Neural progenitor cell (in vitro differentiated cells): ENCODE data around the gene C19orf12. TPM values are rescaled to one million over a fixed set of nuclear protein-coding genes. Genes with fewer than 3 reads are reported as not detected.
"Not testable (repeated sequence)": the region's sequence is repeated elsewhere in the genome, so short reads cannot be mapped to it uniquely, and the experiment has no call there.

Experiments used
- DNase-seq: peaks from one replicate; pipeline ENCODE4 v3.0.0-alpha.2; 2016; ENCODE audit warnings: low spot score
- H2AFZ ChIP-seq: fragments of 200-600 bp; sonication (generic); replicated peaks from 2 replicates; pipeline ENCODE4 v1.6.1; 2016; ENCODE audit warnings: antibody characterized with exemption
- H3F3A ChIP-seq: fragments of 200-600 bp; sonication (generic); 2 replicates; pipeline ENCODE4 v1.6.1; 2016; ENCODE audit warnings: antibody characterized with exemption, low read depth
- H3K27ac ChIP-seq: fragments of 200-600 bp; sonication (generic); 2 replicates; pipeline ENCODE4 v1.5.1; 2016; ENCODE audit warnings: mild to moderate bottlenecking
- H3K27me3 ChIP-seq: fragments of 200-600 bp; sonication (generic); 2 replicates; pipeline ENCODE4 v1.6.1; 2016; ENCODE audit warnings: mild to moderate bottlenecking, moderate library complexity
- H3K36me3 ChIP-seq: fragments of 200-600 bp; sonication (generic); 2 replicates; pipeline ENCODE4 v1.5.1; 2016
- H3K4me1 ChIP-seq: fragments of 200-600 bp; sonication (generic); 2 replicates; pipeline ENCODE4 v1.6.1; 2016; ENCODE audit warnings: mixed run types
- H3K4me2 ChIP-seq: fragments of 200-600 bp; sonication (generic); 2 replicates; pipeline ENCODE4 v1.6.1; 2016
- H3K4me3 ChIP-seq: fragments of 200-600 bp; sonication (generic); 2 replicates; pipeline ENCODE4 v1.5.1; 2016
- H3K79me2 ChIP-seq: fragments of 200-600 bp; sonication (generic); 2 replicates; pipeline ENCODE4 v1.6.1; 2016; ENCODE audit warnings: low read depth
- H3K9ac ChIP-seq: fragments of 200-600 bp; sonication (generic); 2 replicates; pipeline ENCODE4 v1.6.1; 2016
- H3K9me3 ChIP-seq: fragments of 200-600 bp; sonication (generic); 2 replicates; pipeline ENCODE4 v1.5.1; 2016; ENCODE audit warnings: low read depth
- H4K20me1 ChIP-seq: fragments of 200-600 bp; sonication (generic); 2 replicates; pipeline ENCODE4 v1.6.1; 2016; ENCODE audit warnings: low read depth
- H3K27ac Mint-ChIP-seq: 3 replicates; pipeline ENCODE4 v1.8.0; 2021; ENCODE audit warnings: mixed read lengths
- H3K27me3 Mint-ChIP-seq: 2 replicates; pipeline ENCODE4 v1.8.0; 2022; ENCODE audit warnings: low read depth, mild to moderate bottlenecking, inconsistent platforms, moderate library complexity, mixed read lengths; ENCODE audit not compliant: insufficient read depth
- H3K36me3 Mint-ChIP-seq: 3 replicates; pipeline ENCODE4 v1.8.0; 2021; ENCODE audit warnings: mixed read lengths
- H3K4me1 Mint-ChIP-seq: 3 replicates; pipeline ENCODE4 v1.8.0; 2021; ENCODE audit warnings: mixed read lengths
- H3K4me3 Mint-ChIP-seq: 3 replicates; pipeline ENCODE4 v1.8.0; 2021; ENCODE audit warnings: mild to moderate bottlenecking, moderate library complexity, mixed read lengths
- H3K9me3 Mint-ChIP-seq: 3 replicates; pipeline ENCODE4 v1.8.0; 2020; ENCODE audit warnings: mixed read lengths
- EZH2 ChIP-seq: fragments of 200-600 bp; sonication (generic); IDR thresholded peaks from 2 replicates; pipeline ENCODE4 v1.6.1; 2017; ENCODE audit warnings: antibody characterized with exemption, mild to moderate bottlenecking, moderate library complexity
- EZH2phosphoT487 ChIP-seq: fragments of 200-600 bp; sonication (generic); IDR thresholded peaks from 2 replicates; pipeline ENCODE4 v1.6.1; 2017; ENCODE audit warnings: antibody characterized with exemption
- total RNA-seq: library from RNA; depleted of rRNA; stranded (reverse); fragments of >200 nt; gene quantifications from 2 replicates; pipeline ENCODE4 v1.2.3, GENCODE V29; 2015; ENCODE audit warnings: low replicate concordance
- TF ChIP-seq, protein P1 (sequence below): fragments of 200-600 bp; sonication (generic); IDR thresholded peaks from 2 replicates; pipeline ENCODE4 v1.5.1; 2017; ENCODE audit warnings: antibody characterized with exemption, mild to moderate bottlenecking

Gene C19orf12
- total RNA-seq, 1 donor from 2014 or later = 28.2 TPM

- Mint-ChIP-seq H3K36me3 (peaks cover 7% of the 10 kb centered on the region), H3K27me3 (peaks cover 13% of the 10 kb centered on the region), H3K27ac (peak overlapping the region; percentile 1), H3K4me1 (peaks cover 20% of the 10 kb centered on the region), H3K9me3 (no peaks in the 10 kb centered on the region), H3K4me3 (no peak overlapping the region)
- H3K36me3 ChIP-seq = no peaks in the 10 kb centered on the region
- H3K79me2 ChIP-seq = no peaks in the 10 kb centered on the region
- H3K27me3 ChIP-seq = peaks cover 10% of the 10 kb centered on the region
- H4K20me1 ChIP-seq = peaks cover 1% of the 10 kb centered on the region
- H3F3A ChIP-seq = peaks cover 5% of the 10 kb centered on the region
- no peaks in the 10 kb centered on the region for H3K9me3 ChIP-seq
- H2AFZ ChIP-seq = no peak overlapping the region
- TF ChIP-seq EZH2phosphoT487 (no peak), EZH2 (no peak)
- TF ChIP-seq, protein P1, sequence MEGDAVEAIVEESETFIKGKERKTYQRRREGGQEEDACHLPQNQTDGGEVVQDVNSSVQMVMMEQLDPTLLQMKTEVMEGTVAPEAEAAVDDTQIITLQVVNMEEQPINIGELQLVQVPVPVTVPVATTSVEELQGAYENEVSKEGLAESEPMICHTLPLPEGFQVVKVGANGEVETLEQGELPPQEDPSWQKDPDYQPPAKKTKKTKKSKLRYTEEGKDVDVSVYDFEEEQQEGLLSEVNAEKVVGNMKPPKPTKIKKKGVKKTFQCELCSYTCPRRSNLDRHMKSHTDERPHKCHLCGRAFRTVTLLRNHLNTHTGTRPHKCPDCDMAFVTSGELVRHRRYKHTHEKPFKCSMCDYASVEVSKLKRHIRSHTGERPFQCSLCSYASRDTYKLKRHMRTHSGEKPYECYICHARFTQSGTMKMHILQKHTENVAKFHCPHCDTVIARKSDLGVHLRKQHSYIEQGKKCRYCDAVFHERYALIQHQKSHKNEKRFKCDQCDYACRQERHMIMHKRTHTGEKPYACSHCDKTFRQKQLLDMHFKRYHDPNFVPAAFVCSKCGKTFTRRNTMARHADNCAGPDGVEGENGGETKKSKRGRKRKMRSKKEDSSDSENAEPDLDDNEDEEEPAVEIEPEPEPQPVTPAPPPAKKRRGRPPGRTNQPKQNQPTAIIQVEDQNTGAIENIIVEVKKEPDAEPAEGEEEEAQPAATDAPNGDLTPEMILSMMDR = no peak
- no peak for DNase-seq
- H3K4me3 ChIP-seq = no peak overlapping the region
- peaks cover 3% of the 10 kb centered on the region for H3K4me1 ChIP-seq
- H3K9ac ChIP-seq = no peak overlapping the region
- H3K27ac ChIP-seq = no peak overlapping the region
- H3K4me2 ChIP-seq = no peak overlapping the region
These were observed 42.6 kb downstream of the C19orf12 start for GRCh38 chr19:29672319-29672932.

DNA sequence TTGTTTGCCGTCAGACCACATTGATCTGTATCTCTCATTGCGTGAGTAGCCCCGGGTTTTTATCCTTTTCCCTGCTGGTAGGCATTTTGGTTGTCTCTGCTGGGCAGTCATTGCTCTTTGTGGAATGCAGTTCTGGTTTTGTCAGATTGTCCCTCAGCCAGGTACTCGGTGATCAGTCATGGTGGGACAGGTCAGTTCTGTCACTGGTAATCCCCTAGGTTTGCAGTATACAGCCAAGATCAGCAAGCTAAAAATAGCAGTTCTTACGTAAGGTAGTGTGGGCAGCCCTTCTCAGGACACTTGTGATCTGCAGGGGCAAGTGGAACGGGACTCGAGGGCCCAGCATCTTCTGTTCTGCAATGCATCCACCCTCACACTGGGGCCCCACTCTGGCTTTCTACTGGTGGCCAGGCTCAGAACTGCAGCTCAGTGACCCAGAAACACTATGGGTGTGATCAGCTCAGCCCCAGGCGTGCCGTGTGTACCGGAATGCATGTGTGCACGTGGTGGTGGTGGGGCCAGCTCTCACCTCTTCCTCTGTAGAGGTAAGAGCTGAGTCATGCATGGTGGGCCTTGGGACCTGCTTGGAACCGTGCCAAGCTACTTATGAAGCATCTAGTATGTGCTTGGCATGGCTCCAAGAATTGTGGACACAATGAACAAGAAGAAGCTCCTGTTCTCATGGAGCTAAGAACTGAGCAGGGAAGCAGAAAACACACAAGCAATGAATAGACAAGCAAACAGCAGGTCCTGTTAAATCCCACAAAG is 43.5 kb downstream of the C19orf12 start:
- Histone ChIP-seq H3F3A (peaks cover 14% of the 10 kb centered on the region), H3K27ac (no peak overlapping the region), H3K9ac (no peak overlapping the region), H3K4me2 (no peak overlapping the region), H3K9me3 (no peaks in the 10 kb centered on the region), H3K4me3 (no peak overlapping the region), H3K36me3 (no peaks in the 10 kb centered on the region), H2AFZ (no peak overlapping the region), H4K20me1 (peaks cover 8% of the 10 kb centered on the region), H3K79me2 (no peaks in the 10 kb centered on the region), H3K27me3 (peaks cover 19% of the 10 kb centered on the region), H3K4me1 (peaks cover 9% of the 10 kb centered on the region)
- peaks cover 13% of the 10 kb centered on the region for H3K27me3 Mint-ChIP-seq
- H3K36me3 Mint-ChIP-seq = peaks cover 7% of the 10 kb centered on the region
- H3K9me3 Mint-ChIP-seq = no peaks in the 10 kb centered on the region
- H3K4me1 Mint-ChIP-seq = peaks cover 27% of the 10 kb centered on the region
- H3K27ac Mint-ChIP-seq = peak overlapping the region; percentile 11
- no peak overlapping the region for H3K4me3 Mint-ChIP-seq
- TF ChIP-seq, protein P1 = no peak
- TF ChIP-seq EZH2 (no peak), EZH2phosphoT487 (no peak)
- no peak for DNase-seq

- not testable (repeated sequence) for H3K9me3 ChIP-seq, H3K4me3 ChIP-seq, H3K9ac ChIP-seq, H3K4me2 ChIP-seq, H3K27ac Mint-ChIP-seq, H3K79me2 ChIP-seq, H2AFZ ChIP-seq, DNase-seq, H3K36me3 ChIP-seq, H3K9me3 Mint-ChIP-seq, H3K27ac ChIP-seq, H3K36me3 Mint-ChIP-seq, H3K4me3 Mint-ChIP-seq
- H3K27me3 ChIP-seq = peaks cover 24% of the 10 kb centered on the region
- peaks cover 19% of the 10 kb centered on the region for H3F3A ChIP-seq
- peaks cover 30% of the 10 kb centered on the region for H3K4me1 Mint-ChIP-seq
- H3K4me1 ChIP-seq = peaks cover 10% of the 10 kb centered on the region
- H4K20me1 ChIP-seq = peaks cover 11% of the 10 kb centered on the region
- peaks cover 13% of the 10 kb centered on the region for H3K27me3 Mint-ChIP-seq
These were observed 44.1 kb downstream of the C19orf12 start for GRCh38 chr19:29671026-29671392.

DNA sequence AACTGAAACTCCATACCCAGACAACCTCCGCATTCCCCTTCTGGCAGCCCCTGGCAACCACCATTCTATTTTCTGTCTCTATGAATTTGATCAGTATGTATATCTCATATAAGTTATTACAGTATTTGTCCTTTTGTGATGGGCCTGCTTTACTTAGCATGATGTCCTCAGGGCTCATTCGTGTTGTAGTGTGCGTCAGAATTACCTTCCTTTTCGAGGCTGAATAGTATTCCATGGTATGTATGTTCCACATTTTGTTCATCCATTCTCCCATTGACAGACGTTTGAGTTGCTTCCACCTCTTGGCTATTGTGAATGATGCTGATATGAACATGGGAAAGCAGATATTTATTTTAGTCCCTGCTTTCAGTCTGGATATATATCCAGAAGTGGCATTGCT is 44.8 kb downstream of the C19orf12 start:
- no peak overlapping the region for H3K4me3 ChIP-seq
- H3K4me1 Mint-ChIP-seq = peaks cover 30% of the 10 kb centered on the region
- H3K9ac ChIP-seq = no peak overlapping the region
- no peaks in the 10 kb centered on the region for H3K79me2 ChIP-seq
- DNase-seq = no peak
- peaks cover 7% of the 10 kb centered on the region for H3K36me3 Mint-ChIP-seq
- H3K4me3 Mint-ChIP-seq = no peak overlapping the region
- H3K4me2 ChIP-seq = no peak overlapping the region
- H3K27ac Mint-ChIP-seq = no peak overlapping the region
- H3K4me1 ChIP-seq = peaks cover 13% of the 10 kb centered on the region
- no peaks in the 10 kb centered on the region for H3K36me3 ChIP-seq
- no peaks in the 10 kb centered on the region for H3K9me3 ChIP-seq
- peaks cover 32% of the 10 kb centered on the region for H3K27me3 ChIP-seq
- H3K27ac ChIP-seq = no peak overlapping the region
- TF ChIP-seq, protein P1 = no peak
- TF ChIP-seq EZH2phosphoT487 (no peak), EZH2 (no peak)
- peaks cover 12% of the 10 kb centered on the region for H3K27me3 Mint-ChIP-seq
- H2AFZ ChIP-seq = no peak overlapping the region
- H4K20me1 ChIP-seq = peaks cover 11% of the 10 kb centered on the region
- no peaks in the 10 kb centered on the region for H3K9me3 Mint-ChIP-seq
- H3F3A ChIP-seq = peaks cover 22% of the 10 kb centered on the region
